Uterus (tissue), 4 donors: Measurements from ENCODE around the gene NOVA2. TPM values are rescaled to one million over a fixed set of nuclear protein-coding genes. Genes with fewer than 3 reads are reported as not detected.

Experiments used
- DNase-seq, 2 donors: peaks; one replicate each; pipeline ENCODE4 v3.0.0-alpha.2; 2019 to 2020
- H3K27ac ChIP-seq, 2 donors: fragments of 200-600 bp; sonication (generic); 1 replicate in 1 of 2; 2 replicates in 1 of 2; pipeline ENCODE4 v1.5.1; 2016 to 2018
- H3K27me3 ChIP-seq, 2 donors: fragments of 200-600 bp; sonication (generic); one replicate each; pipeline ENCODE4 v1.5.1; 2018 to 2019; ENCODE audit warnings: control low read depth in 1 of 2
- H3K36me3 ChIP-seq, 2 donors: fragments of 200-600 bp; sonication (generic); one replicate each; pipeline ENCODE4 v1.5.1; 2019; ENCODE audit warnings: control low read depth in 1 of 2
- H3K4me1 ChIP-seq, 2 donors: fragments of 200-600 bp; sonication (generic); one replicate each; pipeline ENCODE4 v1.5.1; 2018 to 2019; ENCODE audit warnings: control low read depth in 1 of 2
- H3K4me3 ChIP-seq, 2 donors: fragments of 200-600 bp; sonication (generic); 1 replicate in 1 of 2; 2 replicates in 1 of 2; pipeline ENCODE4 v1.5.1; 2018 to 2019; ENCODE audit warnings: mild to moderate bottlenecking in 1 of 2
- H3K9me3 ChIP-seq, 2 donors: fragments of 200-600 bp; sonication (generic); one replicate each; pipeline ENCODE4 v1.5.1; 2019; ENCODE audit warnings: control low read depth in 1 of 2
- CTCF ChIP-seq, 4 experiments: fragments of 200-600 bp in 2 of 4; fragments of 450-650 bp in 2 of 4; sonication (generic) in 2 of 4; IDR thresholded peaks; one replicate each; pipeline ENCODE4 v1.5.1; 2016 to 2019; ENCODE audit warnings: antibody characterized with exemption in 4 of 4, mild to moderate bottlenecking in 2 of 4, moderate library complexity in 1 of 4
- POLR2A ChIP-seq, 2 donors: fragments of 450-650 bp; IDR thresholded peaks; one replicate each; pipeline ENCODE4 v1.6.1; 2016; ENCODE audit warnings: antibody characterized with exemption in 2 of 2, mild to moderate bottlenecking in 1 of 2, moderate library complexity in 1 of 2
- intact Hi-C: fragments of 100-400 bp; cut with DNase I; formaldehyde crosslinking; loops from one replicate; pipeline ENCODE4 v1.15.1; 2023; ENCODE audit warnings: low total_unique reads
- total RNA-seq, 4 donors: library from RNA; depleted of rRNA in 3 of 4; stranded (reverse); fragments of >200 nt in 3 of 4; gene quantifications; one replicate each; pipeline versions ENCODE4 v1.1.0 to v1.2.4, GENCODE V29; 2014 to 2023
- donor health status: DM: yes; HTN: yes; CAD: no.

NOVA2 gene
- total RNA-seq, 4 donors from 2014 or later = 1.5 to 17.6 (median 2.4) TPM

- intact Hi-C loops = no loop called here
- no peaks in the 10 kb centered on the region for H3K36me3 ChIP-seq
- no peak overlapping the region for H3K27ac ChIP-seq
- H3K4me1 ChIP-seq = peaks cover 0 to 16% of the 10 kb centered on the region in 2 donors
- no peak for TF ChIP-seq POLR2A (IDR thresholded peaks at IDR 0.05)
- no peak for TF ChIP-seq CTCF (IDR thresholded peaks at IDR 0.05)
- H3K4me3 ChIP-seq = no peak overlapping the region
- DNase-seq = no peak
- no peaks in the 10 kb centered on the region for H3K9me3 ChIP-seq
- peaks cover 0 to 13% of the 10 kb centered on the region in 2 donors for H3K27me3 ChIP-seq
Observed at GRCh38 chr19:46014534-46014933, 40.9 kb upstream of the NOVA2 start.

- TF ChIP-seq POLR2A (IDR thresholded peaks at IDR 0.05) = no peak
- TF ChIP-seq CTCF (IDR thresholded peaks at IDR 0.05) = peak; percentile 64 to 82 (median 73)
- DNase-seq = peak; percentile 57 to 60
- no peaks in the 10 kb centered on the region for H3K36me3 ChIP-seq
- no peaks in the 10 kb centered on the region for H3K9me3 ChIP-seq
- intact Hi-C loops = no loop called here
- H3K27ac ChIP-seq = no peak overlapping the region
- no peak overlapping the region for H3K4me3 ChIP-seq
- peaks cover 0 to 13% of the 10 kb centered on the region in 2 donors for H3K27me3 ChIP-seq
- H3K4me1 ChIP-seq = peaks cover 0 to under 1% of the 10 kb centered on the region in 2 donors
Observed at GRCh38 chr19:46009530-46010510, 36.2 kb upstream of the NOVA2 start.

GRCh38 chr19:46006411-46006810 lies 32.7 kb upstream of the NOVA2 start:
- Histone ChIP-seq H3K4me3 (no peak overlapping the region), H3K4me1 (no peaks in the 10 kb centered on the region), H3K27me3 (no peaks in the 10 kb centered on the region), H3K27ac (no peak overlapping the region), H3K36me3 (no peaks in the 10 kb centered on the region), H3K9me3 (no peaks in the 10 kb centered on the region)
- TF ChIP-seq CTCF (IDR thresholded peaks at IDR 0.05) (no peak), POLR2A (IDR thresholded peaks at IDR 0.05) (no peak)
- intact Hi-C loops = no loop called here
- DNase-seq = no peak

- TF ChIP-seq CTCF (IDR thresholded peaks at IDR 0.05) (no peak), POLR2A (IDR thresholded peaks at IDR 0.05) (no peak)
- H3K9me3 ChIP-seq = no peaks in the 10 kb centered on the region
- H3K36me3 ChIP-seq = no peaks in the 10 kb centered on the region
Observed at GRCh38 chr19:46002678-46003275, 29.1 kb upstream of the NOVA2 start.

More at GRCh38 chr19:46002678-46003275, 29.1 kb upstream of the NOVA2 start:
- no peak overlapping the region for H3K4me3 ChIP-seq
- no peak overlapping the region for H3K27ac ChIP-seq
- DNase-seq = no peak
- H3K4me1 ChIP-seq = peaks cover 0 to 7% of the 10 kb centered on the region in 2 donors
- intact Hi-C loops = no loop called here
- H3K27me3 ChIP-seq = no peaks in the 10 kb centered on the region
